Cardiac muscle cell (in vitro differentiated cells and primary cell): ENCODE measurements around the gene CGNL1. TPM values are rescaled to one million over a fixed set of nuclear protein-coding genes. Genes with fewer than 3 reads are reported as not detected.

ENCODE experiments used
- DNase-seq, 2 donors: peaks; one replicate each; pipeline versions ENCODE4 v3.0.0 to v3.0.0-alpha.2; 2010 to 2017; ENCODE audit warnings: low read depth in 1 of 2, low spot score in 1 of 2
- H3K27ac ChIP-seq: fragments of 200-600 bp; sonication (generic); 2 replicates; pipeline ENCODE4 v1.5.1; 2016
- H3K27me3 ChIP-seq: fragments of 200-600 bp; sonication (generic); 2 replicates; pipeline ENCODE4 v1.6.0; 2016; ENCODE audit warnings: control low read depth
- H3K36me3 ChIP-seq: fragments of 200-600 bp; sonication (generic); 2 replicates; pipeline ENCODE4 v1.5.1; 2016; ENCODE audit warnings: control low read depth
- H3K4me1 ChIP-seq: fragments of 200-600 bp; sonication (generic); 2 replicates; pipeline ENCODE4 v1.8.1; 2017; ENCODE audit warnings: low read depth, mild to moderate bottlenecking, mixed run types
- H3K4me3 ChIP-seq: fragments of 200-600 bp; sonication (generic); 2 replicates; pipeline ENCODE4 v1.5.1; 2016; ENCODE audit warnings: mild to moderate bottlenecking
- H3K9me3 ChIP-seq: fragments of 200-600 bp; sonication (generic); 2 replicates; pipeline ENCODE4 v1.5.1; 2017; ENCODE audit warnings: low read depth, mild to moderate bottlenecking, control low read depth
- polyA plus RNA-seq: library from polyadenylated mRNA; unstranded; fragments of >200 nt; fragmentation: Nextera tagmentation; extraction: Ambion mirVana; gene quantifications from 2 replicates; pipeline ENCODE4 v1.2.1, GENCODE V29; 2016
- total RNA-seq: library from RNA; depleted of rRNA; stranded (reverse); fragments of >200 nt; gene quantifications from 2 replicates; pipeline ENCODE4 v1.2.3, GENCODE V29; 2016
- TF ChIP-seq, protein P1 (sequence below): IDR thresholded peaks from 2 replicates; pipeline ENCODE4 v1.5.1; 2012; ENCODE audit warnings: low read depth, mild to moderate bottlenecking, low read length

Gene CGNL1
- total and polyA plus RNA-seq, 2 experiments from 2014 or later: 62.9 to 134 TPM

- Histone ChIP-seq H3K27me3 (no peaks in the 10 kb centered on the region), H3K27ac (peak overlapping the region; percentile 50), H3K9me3 (no peaks in the 10 kb centered on the region), H3K36me3 (peaks cover 38% of the 10 kb centered on the region), H3K4me3 (no peak overlapping the region), H3K4me1 (peaks cover 39% of the 10 kb centered on the region)
- TF ChIP-seq, protein P1, sequence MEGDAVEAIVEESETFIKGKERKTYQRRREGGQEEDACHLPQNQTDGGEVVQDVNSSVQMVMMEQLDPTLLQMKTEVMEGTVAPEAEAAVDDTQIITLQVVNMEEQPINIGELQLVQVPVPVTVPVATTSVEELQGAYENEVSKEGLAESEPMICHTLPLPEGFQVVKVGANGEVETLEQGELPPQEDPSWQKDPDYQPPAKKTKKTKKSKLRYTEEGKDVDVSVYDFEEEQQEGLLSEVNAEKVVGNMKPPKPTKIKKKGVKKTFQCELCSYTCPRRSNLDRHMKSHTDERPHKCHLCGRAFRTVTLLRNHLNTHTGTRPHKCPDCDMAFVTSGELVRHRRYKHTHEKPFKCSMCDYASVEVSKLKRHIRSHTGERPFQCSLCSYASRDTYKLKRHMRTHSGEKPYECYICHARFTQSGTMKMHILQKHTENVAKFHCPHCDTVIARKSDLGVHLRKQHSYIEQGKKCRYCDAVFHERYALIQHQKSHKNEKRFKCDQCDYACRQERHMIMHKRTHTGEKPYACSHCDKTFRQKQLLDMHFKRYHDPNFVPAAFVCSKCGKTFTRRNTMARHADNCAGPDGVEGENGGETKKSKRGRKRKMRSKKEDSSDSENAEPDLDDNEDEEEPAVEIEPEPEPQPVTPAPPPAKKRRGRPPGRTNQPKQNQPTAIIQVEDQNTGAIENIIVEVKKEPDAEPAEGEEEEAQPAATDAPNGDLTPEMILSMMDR: no peak
- DNase-seq: peak in 1 of 2 donors; percentile 25
These were observed 75.2 kb downstream of the CGNL1 start for GRCh38 chr15:57451555-57451954.

- TF ChIP-seq, protein P1: no peak
These were observed 75.9 kb downstream of the CGNL1 start for GRCh38 chr15:57452090-57452754.

GRCh38 chr15:57455929-57456328 is 79.6 kb downstream of the CGNL1 start:
- DNase-seq: no peak
- no peak overlapping the region for H3K4me3 ChIP-seq
- TF ChIP-seq, protein P1: no peak
- peak overlapping the region; percentile 82 for H3K27ac ChIP-seq
- H3K36me3 ChIP-seq: peaks cover 35% of the 10 kb centered on the region
- no peaks in the 10 kb centered on the region for H3K9me3 ChIP-seq
- H3K27me3 ChIP-seq: no peaks in the 10 kb centered on the region
- peaks cover 62% of the 10 kb centered on the region for H3K4me1 ChIP-seq

More at GRCh38 chr15:57452090-57452754, 75.9 kb downstream of the CGNL1 start:
- no peaks in the 10 kb centered on the region for H3K9me3 ChIP-seq
- no peak for DNase-seq
- no peaks in the 10 kb centered on the region for H3K27me3 ChIP-seq
- peaks cover 40% of the 10 kb centered on the region for H3K4me1 ChIP-seq
- H3K36me3 ChIP-seq: peaks cover 38% of the 10 kb centered on the region
- no peak overlapping the region for H3K4me3 ChIP-seq
- peak overlapping the region; percentile 50 for H3K27ac ChIP-seq

GRCh38 chr15:57456559-57456958 is 80.3 kb downstream of the CGNL1 start:
- peak overlapping the region; percentile 82 for H3K27ac ChIP-seq
- peaks cover 62% of the 10 kb centered on the region for H3K4me1 ChIP-seq
- H3K4me3 ChIP-seq: no peak overlapping the region
- no peak for DNase-seq
- H3K27me3 ChIP-seq: no peaks in the 10 kb centered on the region
- H3K36me3 ChIP-seq: peaks cover 38% of the 10 kb centered on the region
- H3K9me3 ChIP-seq: no peaks in the 10 kb centered on the region
- TF ChIP-seq, protein P1: no peak

DNA sequence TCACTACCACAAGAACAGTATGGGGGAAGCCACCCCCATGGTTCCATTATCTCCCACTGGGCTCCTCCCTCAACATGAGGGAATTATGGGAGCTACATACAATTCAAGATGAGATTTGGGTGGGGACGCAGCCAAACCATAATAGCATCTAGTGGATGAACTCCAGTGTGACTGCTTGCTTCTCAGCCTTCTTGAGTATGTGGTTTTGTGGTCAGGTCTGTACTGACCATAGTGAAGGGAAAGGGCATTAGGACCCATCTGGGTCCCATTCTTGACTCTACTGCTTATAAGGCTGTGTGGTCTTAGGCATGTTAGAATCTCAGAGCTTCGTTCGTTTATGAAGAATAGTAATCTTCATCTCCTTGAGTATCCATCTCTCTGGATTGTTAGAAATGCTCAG is 81.4 kb downstream of the CGNL1 start:
- peaks cover 38% of the 10 kb centered on the region for H3K36me3 ChIP-seq
- H3K4me1 ChIP-seq: peaks cover 56% of the 10 kb centered on the region
- H3K9me3 ChIP-seq: no peaks in the 10 kb centered on the region
- peak overlapping the region; percentile 82 for H3K27ac ChIP-seq
- no peaks in the 10 kb centered on the region for H3K27me3 ChIP-seq
- TF ChIP-seq, protein P1: no peak
- H3K4me3 ChIP-seq: no peak overlapping the region
- peak in 1 of 2 donors; percentile 60 for DNase-seq
